GM18867 (cell line): ENCODE measurements around the gene REL.
"Not testable (repeated sequence)": the region's sequence is repeated elsewhere in the genome, so short reads cannot be mapped to it uniquely, and the experiment has no call there.

ENCODE experiments used
- ATAC-seq: cut with Tn5 transposase; IDR thresholded peaks from one replicate; pipeline ENCODE4 v1.9.1; 2021; ENCODE audit warnings: mild to moderate bottlenecking, moderate library complexity; ENCODE audit not compliant: unreplicated experiment

REL gene

DNA sequence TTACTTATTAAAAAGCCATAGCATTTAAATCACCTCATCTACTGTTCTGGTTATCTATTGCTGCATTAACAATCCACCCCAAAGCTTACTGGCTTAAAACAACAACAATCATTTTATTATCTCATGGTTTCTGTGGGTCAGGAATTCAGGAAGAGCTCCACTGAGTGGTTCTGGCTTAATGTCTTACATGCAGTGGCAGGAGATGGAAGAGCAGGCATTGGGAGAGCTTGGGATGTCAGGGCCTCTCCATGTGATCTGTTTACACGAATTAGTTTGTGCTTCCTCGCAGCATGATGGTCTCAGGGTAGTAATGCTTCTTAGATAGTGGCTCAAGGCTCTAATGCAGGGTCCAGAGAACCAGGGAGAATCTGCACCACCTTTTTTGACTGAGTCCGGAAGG, 14.4 kb upstream of the REL start:
- no peak for ATAC-seq

DNA sequence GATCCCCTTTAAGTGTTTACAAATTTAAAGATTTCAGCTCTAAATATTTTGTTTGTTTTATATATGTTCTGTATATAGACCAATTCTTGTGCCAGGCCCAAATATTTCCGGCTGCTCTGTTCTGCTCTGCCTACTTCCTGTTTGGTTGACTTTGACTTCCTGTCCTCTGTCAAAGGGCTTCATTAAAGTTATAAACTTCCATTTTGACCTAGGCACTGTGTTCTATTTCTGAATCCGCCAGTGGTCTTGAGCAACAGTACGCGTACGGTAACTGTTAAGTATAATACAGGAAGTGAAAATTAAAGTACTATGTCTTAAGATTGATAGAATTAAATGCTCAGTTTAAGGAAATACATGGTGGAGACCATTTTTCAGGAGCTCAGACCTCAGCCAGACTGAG, 13.5 kb upstream of the REL start:
- peak; percentile 41 for ATAC-seq

DNA sequence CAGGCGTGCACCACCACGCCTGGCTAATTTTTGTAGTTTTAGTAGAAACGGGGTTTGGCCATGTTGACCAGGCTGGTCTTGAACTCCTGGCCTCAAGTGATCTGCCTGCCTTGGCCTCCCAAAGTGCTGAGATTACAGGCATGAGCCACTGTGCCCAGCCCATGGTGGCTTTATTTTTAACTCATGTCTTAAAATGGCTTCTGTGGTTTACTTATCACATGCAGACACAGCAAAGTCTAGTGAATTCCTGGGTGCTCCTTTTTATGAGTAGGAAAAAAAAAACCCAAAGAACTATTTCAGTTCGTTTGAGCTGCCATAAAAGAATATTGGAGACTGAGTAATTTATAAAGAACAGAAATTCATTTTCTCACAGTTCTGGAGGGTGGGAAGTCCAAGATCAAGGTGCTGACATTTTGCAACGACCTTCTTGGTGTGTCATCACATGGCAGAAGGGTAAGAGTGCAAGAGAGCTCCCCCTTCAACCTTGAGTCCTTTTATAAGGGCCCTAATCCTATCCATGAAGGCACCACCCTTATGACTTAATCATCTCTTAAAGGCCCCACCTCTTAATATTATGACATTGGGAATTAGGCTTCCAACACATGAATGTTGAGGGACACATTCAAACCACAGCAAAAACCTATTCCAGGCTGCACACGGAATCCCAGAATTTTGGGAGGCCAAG, 12.6 kb upstream of the REL start:
- ATAC-seq: no peak

DNA sequence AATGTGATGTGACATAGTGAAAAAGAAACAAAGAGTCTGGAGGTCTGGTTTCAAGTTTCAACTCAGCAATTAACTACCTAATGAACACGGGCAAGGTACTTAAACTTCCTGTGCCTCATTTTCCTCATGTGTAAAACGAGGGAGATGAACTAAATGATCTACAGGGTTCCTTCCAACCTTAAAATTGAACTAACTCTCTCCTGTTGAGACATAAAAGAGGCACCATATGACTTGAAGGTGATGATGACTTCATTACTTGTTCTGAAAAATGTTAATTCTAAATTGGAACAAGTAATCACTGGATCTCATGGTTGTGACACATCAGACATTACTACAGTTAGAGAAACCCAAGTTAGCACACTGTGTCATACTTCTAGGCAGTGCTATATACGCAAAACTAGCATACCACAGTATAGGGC, 8.9 kb upstream of the REL start:
- peak; percentile 47 for ATAC-seq

DNA sequence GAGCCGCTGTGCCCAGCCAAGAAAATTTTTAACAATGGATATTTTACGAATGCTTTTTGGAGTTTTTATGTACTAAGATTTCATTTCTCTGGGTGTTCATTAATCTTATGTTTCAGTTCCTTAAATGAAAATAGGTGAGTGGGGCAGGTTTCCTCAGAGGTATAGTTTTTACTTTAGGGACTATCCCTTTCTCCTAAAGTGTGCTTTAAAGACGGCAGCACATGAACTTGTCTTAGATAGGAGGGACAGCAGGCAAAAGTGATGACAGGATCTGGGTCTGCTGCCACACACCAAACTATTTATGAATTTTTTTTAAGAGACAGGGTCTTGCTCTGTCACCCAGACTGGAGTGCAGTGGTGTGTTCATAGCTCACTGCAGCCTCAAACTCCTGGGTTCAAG, 8.0 kb upstream of the REL start:
- peak; percentile 75 for ATAC-seq

DNA sequence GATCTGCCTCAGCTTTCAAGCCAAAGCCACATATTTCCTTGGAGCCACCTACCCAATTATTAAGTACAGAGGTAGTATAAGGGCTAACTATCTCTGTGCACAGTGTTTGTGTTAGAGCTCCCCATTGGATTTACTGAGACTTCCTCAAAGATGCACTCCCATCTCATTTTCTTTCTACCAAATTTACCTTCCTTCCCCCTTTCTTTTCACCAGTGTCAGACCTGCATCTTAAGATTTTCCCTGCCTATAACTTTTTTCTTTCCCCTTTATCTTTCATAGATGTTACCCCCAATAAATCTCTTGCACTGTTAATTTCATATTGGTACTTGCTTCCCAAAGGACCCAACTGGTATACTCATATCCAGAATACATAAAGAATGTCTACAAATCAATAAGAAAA, 5.9 kb upstream of the REL start:
- ATAC-seq: no peak

DNA sequence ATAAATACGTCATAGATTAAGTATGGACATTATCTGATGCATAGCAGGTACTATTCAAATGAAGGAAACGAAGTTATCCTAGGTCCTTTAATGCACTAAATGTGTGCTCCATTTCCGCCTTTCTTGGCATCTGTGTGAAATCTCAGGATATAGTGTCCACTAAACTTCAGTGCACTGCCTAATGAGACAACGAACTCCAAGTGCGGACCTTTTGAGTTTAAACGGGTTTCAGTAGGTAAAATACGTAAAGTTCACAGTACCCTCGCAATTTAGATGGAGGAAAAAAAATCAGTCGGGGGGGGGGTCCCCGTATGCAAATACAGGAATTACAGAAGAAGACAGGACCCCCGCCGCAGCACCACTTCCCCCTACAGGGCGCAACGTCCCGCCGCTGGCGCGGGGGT, 729 bp upstream of the REL start:
- peak; percentile 0 for ATAC-seq

DNA sequence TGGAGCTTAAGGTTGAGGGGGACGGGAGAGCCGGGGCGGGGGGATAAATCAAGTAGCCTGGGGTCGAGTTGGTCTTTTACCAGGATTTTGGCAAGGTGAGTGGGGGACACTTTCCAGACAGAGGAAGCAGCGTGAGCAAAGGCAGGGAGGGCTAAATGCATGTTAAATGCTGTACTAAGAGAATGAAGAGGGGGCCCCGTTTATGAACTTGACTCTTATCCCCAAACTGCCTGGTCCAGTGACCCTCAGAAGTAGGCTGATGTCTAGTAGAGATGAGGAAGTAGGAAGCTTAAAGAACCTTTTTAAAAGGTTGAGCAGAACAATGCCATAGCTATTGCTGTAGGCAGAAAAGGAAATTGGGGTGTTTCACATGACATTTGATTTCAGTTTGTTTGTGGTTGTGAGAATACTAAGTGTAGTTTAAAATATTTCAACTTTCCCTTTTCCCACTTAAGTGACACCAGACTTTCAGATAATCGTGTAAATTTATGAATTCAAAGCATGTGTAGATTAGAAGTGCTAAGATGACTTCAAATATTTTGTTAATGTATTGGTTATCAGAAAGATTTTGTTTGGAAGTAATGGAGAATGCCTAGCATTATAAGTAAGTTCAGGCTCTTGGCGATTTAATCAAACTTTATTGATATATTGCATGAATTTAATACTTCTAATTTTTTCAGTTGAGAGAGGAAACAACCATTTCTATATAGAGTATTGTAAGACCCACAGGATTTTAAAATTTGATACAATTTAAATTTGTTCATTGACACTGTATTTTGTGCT, 1.8 kb downstream of the REL start:
- peak; percentile 30 for ATAC-seq

DNA sequence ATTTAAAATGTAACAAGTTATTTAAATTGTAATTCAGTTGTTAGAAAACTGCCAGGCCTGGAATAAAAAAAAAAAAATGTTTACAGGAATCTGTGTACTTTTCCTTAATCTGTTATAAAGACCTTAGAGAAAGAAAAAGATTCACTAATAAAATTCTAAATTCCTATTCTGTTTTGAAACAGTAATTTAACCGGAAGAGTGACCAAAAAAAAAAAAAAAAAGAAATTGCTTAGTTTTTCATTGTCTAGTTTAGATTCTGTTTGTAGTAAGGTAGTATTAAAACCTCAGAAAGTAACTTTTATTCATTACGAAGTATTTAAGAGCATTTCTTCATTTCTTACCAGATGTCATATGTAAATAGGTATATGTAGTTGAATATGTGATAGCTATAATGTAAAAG, 2.5 kb downstream of the REL start:
- no peak for ATAC-seq

DNA sequence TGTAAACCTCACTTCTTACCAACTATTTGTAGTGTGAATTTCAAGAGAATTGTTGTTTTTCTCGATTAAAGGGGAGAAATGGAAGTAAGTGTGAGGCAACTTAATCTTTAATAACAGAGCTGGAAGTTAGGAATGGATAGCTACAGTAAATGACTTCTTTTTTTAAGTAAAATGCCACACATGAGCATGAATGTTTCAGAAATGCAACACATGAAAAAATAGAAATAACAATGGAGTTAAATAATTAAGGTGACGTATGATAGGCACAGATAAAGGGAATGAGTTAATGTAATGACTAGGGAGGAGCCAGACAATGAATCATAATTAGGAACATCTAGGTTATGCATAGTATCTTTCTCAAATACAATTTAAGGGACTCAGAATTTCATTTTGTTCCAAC, 3.4 kb downstream of the REL start:
- ATAC-seq: no peak

DNA sequence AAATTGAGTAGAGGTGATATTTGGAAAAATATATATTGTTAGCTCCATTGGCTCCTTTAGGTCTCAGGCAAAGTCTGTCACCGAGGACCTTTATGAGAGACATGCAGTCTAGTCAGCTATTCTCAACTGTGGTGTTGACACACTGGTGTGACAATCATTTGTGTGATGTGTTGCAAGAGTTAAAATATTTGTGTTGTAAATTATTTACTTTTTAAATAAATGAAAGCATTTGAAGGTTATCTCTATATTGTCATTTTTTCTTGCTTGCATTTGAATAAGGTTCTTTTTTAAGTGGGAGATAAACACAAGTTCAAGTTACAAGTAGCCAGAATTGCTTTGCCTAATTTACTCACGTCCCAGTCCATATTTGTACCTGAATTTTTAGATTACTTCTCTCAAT, 4.3 kb downstream of the REL start:
- no peak for ATAC-seq

DNA sequence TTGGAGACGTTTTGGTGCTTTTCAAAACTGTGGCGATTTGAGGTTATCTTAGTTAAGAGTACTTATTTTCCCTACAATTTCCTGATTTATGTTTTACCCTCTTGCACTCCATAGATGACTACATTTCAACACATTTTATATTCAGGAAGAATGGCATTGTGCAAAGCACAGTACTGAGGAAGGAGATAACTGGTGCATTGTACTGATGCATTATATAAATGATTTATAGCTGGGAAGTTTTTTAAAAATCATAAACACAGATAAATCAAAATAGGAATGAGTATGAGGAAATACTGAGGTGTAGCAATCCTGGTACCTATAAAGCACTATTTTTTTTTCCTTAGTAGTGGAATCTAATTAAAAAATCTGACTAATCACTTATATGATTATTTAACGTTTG, 5.6 kb downstream of the REL start:
- no peak for ATAC-seq

DNA sequence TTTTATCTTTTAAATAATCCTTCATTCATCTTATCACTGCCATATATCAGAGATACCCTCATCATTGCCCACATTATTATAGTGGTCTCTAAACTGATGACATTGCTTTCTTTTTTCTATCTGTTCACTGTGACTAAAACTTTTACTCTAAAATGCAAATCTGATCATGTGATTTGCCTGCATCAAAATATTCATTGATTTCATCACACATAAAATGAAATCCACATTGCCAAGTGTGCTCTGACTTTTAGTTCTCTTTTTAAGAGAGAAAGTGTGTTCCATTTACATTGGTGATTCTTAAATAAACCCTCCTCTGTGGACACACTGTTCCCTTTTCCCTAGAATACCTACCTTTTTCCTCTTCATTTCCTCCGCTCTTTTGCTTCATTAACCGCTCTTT, 7.5 kb downstream of the REL start:
- no peak for ATAC-seq

DNA sequence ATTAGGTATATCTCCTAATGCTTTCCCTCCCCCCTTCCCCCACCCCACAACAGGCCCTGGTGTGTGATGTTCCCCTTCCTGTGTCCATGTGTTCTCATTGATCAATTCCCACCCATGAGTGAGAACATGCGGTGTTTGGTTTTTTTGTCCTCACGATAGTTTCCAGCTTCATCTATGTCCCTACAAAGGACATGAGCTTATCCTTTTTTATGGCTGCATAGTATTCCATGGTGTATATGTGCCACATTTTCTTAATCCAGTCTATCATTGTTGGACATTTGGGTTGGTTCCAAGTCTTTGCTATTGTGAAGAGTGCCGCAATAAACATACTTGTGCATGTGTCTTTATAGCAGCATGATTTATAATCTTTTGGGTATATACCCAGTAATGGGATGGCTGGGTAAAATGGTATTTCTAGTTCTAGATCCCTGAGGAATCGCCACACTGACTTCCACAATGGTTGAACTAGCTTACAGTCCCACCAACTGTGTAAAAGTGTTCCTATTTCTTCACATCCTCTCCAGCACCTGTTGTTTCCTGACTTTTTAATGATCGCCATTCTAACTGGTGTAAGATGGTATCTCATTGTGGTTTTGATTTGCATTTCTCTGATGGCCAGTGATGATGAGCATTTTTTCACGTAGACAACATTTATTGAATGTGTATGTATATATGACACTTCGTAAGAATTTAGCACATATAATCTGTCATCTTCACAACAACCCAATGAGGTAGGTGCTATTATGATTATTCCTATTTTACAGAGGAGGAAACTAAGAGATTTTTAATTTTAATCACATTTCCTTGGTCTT, 8.4 kb downstream of the REL start:
- not testable (repeated sequence) for ATAC-seq

DNA sequence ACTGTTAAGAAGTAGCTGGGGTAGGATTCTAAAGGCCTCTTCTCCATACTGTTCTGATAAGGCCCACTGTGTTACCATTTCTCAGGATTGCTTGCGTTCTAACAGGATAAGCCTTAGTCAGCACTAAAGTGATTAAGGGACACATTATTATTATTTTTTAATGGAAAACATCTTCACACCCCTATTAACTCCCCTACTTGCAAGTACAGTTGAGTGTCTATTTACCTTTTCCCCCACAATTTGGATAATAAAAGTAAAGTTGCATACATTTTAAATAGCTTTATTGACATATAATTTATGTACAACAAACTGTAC, 9.0 kb downstream of the REL start:
- ATAC-seq: no peak

DNA sequence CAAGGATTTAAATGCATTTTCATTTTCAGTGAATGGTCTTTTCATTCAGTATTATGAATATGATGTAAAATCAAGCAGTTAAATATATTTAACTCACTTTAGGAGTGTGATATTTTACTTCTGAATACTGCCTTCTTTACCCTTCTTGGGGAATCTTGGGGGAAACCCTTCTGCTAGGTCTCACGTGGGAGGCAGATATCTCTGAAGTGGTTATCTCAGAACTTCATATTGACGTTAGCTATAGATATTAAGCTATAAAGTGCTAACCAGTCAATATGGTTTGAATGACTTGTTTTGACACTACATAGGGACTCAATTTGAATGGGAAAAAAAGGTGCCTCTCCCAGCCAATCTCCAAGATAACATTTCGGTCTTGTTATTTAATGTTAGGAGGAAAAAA, 9.8 kb downstream of the REL start:
- ATAC-seq: no peak

DNA sequence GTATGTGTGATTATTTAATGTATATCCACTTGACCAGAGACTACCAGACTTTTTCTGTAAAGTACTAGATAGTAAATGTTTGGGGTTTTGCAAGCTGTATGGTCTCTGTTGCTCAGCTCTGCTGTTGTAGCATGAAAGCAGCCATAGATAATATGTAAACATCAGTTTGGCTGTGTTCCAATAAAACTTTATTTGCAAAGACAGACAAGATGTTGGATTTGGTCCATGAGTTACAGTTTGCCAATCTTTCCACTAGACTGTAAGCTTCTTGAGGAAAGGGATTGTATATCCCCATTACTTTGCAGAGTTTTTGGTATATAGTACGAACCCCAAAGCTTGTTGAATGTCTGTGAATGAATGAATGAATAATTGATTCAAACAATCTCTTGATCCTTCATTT, 17.2 kb downstream of the REL start:
- ATAC-seq: no peak

DNA sequence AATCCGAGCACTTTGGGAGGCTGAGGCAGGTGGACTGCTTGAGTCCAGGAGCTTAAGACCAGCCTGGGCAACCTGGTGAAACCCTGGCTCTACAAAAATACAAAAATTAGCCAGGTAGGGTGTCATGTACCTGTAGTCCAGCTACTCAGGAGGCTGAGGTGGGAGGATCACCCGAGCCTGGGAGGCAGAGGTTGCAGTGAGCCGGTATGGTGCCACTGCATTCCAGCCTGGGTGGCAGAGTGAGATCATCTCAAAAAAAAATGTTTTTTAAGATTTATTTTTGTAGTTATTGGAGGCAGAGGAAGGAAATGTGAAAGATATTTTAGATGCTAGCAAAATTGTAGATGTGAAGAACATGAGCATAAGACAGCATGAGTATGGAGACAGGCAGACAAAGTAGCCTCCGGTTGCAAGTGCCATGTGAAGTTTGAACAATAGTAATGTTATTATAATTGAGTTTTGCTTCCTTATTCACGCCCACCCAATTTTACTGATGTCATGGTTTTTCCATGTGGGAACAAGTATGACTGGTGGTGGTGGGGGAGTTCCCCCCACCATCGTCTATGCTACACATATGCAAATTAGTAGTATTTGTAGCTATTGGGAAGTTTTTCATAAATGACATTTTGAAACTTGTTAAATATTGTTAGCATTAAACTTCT, 18.0 kb downstream of the REL start:
- ATAC-seq: peak; percentile 62

DNA sequence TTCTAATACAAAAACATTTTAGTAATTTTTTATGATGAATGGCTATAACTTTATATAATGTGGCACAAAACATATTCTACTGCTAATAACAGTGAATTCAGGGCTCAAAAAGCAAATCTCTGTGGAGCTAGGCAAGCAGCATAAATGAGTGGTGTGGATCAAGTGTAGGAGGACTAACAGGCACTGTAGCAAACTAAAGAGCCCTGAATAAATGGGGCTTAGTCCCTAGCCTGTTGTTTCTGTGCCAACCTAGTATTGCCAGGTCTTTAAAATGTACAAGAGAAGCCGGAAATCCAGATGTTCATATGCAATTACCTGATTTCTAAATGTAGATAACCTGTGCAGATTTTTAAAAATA, 18.5 kb downstream of the REL start:
- peak; percentile 30 for ATAC-seq

DNA sequence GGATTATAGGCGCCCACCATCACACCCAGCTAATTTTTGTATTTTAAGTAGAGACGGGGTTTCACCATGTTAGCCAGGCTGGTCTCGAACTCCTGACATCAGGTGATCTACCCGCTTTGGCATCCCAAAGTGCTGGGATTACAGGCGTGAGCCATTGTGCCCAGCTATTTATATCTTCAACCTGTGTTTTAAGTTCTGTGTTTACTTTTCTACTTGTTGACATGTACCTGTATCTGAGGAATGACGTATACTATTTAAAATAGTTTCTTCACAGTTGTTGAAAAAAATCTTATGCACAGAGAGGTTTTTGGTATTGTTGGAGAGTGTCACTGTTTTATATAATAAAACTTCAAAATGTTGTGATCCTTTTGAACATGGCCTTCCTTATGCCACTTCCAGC, 19.9 kb downstream of the REL start:
- not testable (repeated sequence) for ATAC-seq

DNA sequence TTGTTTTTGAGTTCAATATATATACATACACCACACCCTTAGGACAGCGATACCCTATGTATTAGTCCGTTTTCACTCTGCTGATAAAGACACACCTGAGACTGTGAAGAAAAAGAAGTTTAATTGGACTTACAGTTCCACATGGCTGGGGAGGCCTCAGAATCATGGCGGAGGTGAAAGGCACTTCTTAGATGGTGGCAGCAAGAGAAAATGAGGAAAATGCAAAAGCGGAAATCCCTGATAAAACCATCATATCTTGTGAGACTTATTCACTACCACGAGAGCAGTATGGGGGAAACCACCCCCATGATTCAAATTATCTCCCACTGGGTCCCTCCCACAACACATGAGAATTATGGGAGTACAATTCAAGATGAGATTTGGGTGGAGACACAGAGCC, 24.5 kb downstream of the REL start:
- ATAC-seq: not testable (repeated sequence)

DNA sequence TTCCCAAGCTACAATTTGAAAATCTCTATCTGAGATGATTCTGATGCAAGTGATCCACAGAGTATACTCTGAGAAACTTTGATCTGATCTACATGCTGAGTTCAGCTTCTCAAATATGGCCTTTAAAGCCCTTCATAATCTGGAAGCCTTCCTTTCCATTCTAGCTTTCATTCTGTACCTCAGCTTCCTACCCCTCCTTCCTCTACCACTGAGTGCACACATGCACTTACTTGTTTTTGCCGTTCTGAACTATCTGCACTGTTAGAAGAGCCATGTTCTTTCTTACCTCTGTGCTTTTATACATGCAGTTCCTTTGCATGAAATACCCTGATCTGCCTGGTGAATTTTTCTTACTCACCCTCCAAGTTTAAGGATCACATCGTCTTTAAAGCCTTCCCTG, 25.0 kb downstream of the REL start:
- no peak for ATAC-seq
